HG03097 (cell line): Measurements from ENCODE around the gene INPP5D.
A peak's percentile ranks its signal among the peaks of the same experiment; 100 is the strongest.
"Not testable (repeated sequence)": the region's sequence is repeated elsewhere in the genome, so short reads cannot be mapped to it uniquely, and the experiment has no call there.

Source experiments
- ATAC-seq: cut with Tn5 transposase; IDR thresholded peaks from one replicate; pipeline ENCODE4 v1.9.1; 2021; ENCODE audit not compliant: unreplicated experiment, low FRiP score

INPP5D gene

DNA sequence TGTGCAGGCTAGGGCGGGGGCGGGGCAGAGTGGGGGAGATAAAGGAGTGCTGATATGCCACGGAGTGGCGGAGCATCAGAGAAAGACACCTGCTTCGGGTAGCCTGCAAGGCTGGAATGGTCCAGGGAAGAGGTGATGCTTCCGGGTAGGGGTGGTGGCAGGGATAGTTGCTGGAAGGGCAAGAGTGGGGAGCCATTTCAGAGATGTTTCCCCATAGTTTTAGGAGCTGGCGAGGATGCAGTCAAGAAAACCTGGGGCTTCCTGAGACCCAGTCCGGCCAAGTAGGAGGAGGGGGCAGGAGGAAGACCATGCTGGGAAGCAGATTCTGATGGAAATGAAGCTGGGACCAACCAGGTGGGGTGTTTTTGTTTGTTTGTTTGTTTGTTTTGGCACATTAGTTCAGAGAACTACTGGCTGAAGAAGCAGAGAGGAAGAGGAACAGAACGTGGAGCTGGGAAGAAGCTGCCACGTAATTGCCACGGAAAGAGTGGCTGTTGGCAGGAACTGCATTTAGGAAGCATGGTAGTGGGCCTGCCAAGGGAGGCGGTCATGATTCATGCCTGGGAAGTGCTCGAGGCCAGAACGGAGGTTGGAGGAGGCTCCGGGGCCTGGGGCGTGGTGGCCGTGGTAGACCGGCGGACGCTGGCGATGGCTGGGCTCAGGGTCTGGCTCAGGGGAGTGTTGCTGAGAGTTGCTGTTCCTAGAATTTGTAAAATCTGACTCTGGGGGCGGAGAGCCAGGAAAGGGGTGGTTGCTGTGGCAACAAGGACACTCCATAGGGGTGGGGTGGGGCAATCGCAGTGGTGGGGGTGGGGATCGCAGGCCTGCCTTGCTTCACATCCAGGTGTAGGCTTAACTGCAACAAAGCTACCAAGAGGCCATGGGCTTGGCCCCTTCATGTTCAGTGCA is 8.6 kb upstream of the INPP5D start:
- no peak for ATAC-seq

DNA sequence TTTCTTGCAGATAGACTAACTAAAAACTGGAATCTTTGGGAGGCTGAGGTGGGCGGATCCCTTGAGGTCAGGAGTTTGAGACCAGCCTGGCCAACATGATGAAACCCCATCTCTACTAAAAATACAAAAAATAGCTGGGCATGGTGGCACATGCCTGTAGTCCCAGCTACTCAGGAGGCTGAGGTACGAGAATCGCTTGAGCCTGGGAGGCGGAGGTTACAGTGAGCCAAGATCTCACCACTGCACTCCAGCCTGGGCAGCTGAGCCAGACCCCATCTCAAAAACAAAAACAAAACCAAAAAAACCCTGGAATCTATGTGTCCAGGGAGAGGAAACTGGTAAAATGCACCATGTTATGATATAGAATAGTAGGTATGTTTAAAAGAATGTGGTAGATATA is 7.6 kb upstream of the INPP5D start:
- not testable (repeated sequence) for ATAC-seq

- ATAC-seq, result peak; percentile 62
These were observed 6.0 kb upstream of the INPP5D start for GRCh38 chr2:233053928-233054784.

DNA sequence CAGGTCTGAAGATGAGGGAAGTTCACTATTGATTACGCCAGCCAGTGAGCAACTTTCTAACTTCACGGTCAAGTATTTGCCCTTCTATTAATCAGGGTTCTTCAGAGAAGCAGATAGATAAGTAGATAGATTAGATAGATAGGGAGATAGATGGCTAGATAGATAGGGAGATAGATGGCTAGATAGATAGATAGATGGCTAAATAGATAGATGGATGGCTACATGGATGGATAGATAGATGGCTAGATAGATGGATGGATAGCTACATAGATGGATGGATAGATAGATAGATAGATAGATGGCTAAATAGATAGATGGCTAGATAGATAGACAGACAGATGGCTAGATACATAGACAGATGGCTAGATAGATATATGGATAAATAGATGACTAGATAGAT is 4.8 kb upstream of the INPP5D start:
- ATAC-seq, result no peak

DNA sequence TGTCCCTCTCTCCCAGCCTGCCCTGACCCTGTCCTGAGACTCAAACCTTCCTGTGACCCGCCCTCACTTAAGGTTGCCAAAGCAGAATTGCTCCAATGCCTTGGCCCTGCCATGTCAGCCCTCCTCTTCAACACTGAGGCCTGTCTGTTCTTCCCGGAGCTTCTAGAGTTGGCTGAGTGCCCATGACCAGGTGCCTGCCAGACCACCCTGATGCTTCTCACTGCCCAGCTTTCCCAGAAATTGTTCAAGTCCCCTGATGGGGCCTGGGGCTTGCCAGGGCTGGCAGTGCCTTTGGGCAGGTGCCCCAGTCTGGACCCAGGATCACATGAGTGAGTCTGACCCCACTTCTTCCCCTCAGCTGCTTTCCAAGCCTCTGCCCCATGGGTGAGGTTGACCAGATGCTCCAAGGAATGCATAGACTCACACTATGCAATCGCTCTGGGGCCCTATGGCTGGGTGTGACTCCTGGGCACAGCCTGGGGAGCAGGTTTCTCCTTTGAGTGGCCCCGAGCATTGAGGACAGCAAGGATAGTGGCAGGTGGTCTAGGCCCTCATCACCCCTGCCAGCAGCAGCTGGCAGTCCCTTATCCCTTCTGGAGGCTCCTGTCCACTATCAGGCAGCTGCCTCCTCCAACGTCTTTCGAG is 3.1 kb upstream of the INPP5D start:
- ATAC-seq, result no peak

GRCh38 chr2:233058717-233059546 is 1.2 kb upstream of the INPP5D start:
- no peak for ATAC-seq

DNA sequence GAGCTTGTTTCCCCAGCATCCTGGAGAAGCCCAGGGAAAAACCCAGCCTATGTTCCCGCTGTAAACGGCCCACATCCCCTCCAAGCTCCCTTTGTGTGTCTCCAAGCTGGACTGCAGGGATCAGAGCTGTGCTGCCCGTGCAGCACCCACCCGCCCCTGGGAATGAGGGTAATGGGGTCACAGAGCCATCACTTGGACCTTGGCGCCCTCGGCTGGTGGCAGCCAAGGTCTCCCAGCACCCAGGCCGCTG is 670 bp upstream of the INPP5D start:
- ATAC-seq, result no peak

DNA sequence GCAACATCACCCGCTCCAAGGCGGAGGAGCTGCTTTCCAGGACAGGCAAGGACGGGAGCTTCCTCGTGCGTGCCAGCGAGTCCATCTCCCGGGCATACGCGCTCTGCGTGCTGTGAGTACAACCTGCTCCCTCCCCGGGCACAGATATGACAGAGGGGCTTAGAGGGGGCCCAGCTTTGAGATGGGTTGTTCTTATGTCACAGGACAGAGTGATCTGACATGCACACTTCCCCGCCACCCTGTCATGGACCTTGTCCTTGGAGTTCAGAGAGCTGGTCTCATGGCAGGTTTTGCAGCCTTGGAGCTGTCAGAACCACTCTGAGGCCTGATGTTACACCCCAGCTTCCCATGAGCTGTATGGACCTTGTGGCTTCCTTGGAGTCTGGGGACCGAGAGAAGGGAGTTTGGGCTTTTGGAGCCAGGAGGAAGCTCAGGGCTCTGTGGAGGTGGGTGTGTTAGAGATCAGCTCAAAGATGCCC is 398 bp downstream of the INPP5D start:
- no peak for ATAC-seq

DNA sequence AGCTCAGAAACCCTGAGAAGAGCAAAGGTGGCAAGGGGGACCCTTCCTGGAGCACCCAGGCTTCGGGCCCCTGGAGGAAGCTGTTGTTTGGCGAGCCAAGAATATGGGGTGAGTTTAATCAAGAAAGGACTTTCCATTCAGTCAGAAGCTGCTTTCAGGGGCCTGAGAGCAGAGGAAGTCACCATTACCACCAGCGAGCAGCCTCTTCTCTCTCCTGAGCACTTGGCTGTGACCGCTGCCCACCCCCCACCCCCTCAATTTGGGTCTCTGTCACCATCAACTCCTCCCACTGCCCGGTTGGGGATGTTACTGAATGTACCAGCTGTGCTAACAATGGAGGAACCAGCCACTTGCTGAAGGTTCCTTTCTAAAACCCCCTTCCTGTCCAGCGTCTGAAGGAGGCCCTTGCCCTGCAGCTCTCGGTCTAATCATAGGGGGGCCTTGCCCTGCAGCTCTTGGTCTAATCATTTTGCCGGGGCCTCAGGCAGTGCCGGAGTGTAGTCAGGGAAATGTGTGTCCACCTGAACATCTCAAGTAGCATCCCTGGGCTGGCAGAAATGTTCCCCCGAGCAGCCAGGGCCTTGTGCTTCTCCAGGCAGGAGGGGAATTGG is 943 bp downstream of the INPP5D start:
- ATAC-seq, result no peak

DNA sequence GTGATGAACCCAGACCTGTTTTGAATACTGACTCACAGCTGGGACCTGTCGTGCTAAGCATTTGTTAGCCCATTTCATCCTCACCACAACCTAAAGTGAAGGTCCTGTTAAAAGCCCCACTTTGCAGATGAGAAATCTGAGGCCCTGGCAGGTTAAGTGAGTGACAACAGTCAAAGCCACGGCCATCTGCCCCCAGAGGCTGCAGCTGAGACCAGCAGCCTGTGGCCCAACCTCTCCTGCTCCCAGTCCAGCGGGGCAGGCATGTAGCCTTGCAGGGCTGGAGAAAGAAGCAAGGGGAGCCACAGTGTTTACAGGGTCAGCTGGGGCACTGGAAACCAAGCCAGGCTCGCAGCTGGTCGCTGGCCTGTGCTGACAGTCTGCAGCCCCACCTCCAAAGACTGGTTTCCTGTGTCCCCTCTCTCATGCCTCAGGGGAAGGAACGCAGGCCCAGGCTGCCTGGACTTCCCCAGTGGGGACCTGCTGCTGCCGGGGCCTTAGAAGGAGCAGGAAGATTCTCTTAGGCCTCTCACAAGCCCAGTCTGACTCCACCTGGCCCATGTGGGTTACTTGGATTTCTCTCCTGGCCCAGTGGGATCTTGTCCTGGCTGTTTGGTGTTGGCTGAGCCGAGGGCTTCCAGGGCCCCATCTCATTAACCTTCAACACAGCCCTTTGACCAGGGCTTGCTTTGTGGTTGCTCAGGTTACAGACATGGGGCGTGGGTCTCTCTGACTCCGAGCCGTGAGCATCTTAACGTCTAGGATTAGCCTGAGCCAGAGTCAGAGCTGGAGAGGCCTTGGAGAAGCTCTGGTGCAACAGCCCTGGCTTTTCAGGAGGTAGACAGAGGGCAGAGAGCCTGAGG is 1.7 kb downstream of the INPP5D start:
- ATAC-seq, result no peak

- no peak for ATAC-seq
These were observed 2.3 kb downstream of the INPP5D start for GRCh38 chr2:233062451-233062850.

DNA sequence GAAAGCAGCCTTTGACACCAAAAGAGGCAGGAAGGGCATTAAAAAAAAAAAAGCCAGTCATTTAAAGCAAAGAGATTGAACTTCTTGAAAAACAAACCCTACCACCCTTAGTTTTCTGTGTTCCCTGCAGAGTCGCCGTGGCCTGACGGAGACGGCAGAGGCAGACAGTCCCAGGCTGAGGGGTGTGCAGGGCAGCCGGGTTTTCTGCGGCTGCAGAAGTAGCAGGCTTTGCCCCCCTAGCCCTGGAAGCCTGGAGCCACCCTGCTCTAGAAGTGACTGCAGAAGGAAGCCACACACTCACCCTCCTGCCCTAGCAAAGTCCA is 2.8 kb downstream of the INPP5D start:
- ATAC-seq, result no peak

DNA sequence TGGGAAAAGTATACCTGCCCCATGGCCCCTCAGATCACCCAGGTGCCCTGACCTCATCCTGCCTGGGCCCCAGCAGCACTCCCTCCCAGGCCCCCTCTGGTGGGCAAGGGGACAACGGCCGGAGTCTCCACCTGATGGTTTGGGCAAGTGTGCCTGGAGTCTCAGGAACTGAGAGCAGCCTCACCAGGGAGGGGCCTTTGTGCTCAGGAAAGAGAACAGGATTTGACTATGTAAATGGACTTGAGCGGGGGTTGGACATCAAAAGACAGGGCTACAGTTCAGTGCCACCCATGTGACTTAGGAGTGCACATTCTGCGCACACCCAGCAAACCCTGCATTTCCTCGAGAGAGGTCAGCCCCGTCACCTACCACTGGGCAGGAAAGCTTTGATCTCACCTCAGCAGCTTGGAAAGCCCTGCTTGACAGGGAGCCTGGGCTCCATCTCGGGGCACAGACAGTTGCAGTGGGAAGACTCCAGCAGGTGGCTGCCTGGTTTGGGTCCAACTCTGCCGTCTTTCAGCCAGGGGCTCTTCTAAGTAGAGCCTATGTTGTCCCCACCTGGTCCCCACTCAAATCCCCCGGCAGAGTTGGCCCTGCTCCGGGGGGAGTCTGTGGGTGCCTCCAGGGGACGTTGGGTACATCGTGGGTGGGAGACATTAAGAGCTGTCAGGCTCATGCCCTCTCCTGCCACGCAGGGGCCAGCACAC is 3.3 kb downstream of the INPP5D start:
- peak; percentile 34 for ATAC-seq

GRCh38 chr2:233063976-233064411 is 3.9 kb downstream of the INPP5D start:
- no peak for ATAC-seq

- ATAC-seq, result no peak
These were observed 4.5 kb downstream of the INPP5D start for GRCh38 chr2:233064530-233065199.

DNA sequence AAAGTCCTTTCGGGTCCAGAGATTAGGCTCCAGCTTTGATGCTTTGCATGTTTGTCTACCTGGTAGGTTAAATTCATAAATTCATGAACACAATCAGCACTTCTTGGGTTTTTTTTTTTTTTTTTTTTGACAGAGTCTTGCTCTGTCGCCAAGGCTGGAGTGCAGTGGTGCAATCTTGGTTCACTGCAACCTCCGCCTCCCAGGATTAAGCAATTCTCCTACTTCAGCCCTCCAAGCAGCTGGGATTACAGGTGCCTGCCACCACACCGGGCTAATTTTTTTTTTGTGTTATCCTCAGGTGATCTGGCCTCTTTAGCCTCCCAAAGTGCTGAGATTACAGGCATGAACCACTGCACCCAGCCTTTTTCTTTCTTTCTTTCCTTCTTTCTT is 5.1 kb downstream of the INPP5D start:
- not testable (repeated sequence) for ATAC-seq

- ATAC-seq, result no peak
These were observed 5.9 kb downstream of the INPP5D start for GRCh38 chr2:233065954-233066470.
